ENCODE measurements around the gene MAP3K1.

DNA sequence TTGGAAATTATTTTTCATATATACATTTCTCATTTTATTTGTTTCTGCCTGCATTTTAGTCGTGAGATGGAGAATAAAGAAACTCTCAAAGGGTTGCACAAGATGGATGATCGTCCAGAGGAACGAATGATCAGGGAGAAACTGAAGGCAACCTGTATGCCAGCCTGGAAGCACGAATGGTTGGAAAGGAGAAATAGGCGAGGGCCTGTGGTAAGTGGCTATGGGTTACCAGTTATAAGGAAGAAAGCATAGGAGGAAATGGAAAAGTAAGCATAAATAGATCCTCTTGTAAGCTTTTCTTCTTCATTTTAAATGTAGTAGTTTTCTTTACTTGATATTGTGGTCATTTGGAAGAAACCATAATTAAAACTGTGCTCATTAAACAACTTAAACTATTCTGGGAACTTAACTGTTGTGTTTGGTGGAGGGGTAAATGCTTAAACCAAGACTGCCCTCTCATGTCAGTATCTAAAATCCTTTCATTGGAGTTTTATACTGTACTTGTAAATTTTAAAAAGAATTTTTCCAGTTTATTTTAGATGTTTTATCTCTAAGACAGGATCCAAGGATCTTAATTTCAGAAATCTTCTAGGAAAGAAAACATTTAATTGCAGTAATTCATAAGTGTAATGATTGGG is 41.3 kb downstream of the MAP3K1 start:
- TF ChIP-seq, protein P1, sequence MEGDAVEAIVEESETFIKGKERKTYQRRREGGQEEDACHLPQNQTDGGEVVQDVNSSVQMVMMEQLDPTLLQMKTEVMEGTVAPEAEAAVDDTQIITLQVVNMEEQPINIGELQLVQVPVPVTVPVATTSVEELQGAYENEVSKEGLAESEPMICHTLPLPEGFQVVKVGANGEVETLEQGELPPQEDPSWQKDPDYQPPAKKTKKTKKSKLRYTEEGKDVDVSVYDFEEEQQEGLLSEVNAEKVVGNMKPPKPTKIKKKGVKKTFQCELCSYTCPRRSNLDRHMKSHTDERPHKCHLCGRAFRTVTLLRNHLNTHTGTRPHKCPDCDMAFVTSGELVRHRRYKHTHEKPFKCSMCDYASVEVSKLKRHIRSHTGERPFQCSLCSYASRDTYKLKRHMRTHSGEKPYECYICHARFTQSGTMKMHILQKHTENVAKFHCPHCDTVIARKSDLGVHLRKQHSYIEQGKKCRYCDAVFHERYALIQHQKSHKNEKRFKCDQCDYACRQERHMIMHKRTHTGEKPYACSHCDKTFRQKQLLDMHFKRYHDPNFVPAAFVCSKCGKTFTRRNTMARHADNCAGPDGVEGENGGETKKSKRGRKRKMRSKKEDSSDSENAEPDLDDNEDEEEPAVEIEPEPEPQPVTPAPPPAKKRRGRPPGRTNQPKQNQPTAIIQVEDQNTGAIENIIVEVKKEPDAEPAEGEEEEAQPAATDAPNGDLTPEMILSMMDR (IDR thresholded peaks at IDR 0.05): no peak
- no peak for TF ChIP-seq POLR2A (IDR thresholded peaks at IDR 0.05)

Measured in esophagus squamous epithelium (tissue), 4 donors.